Astrocyte (in vitro differentiated cells and primary cell): ENCODE measurements around the gene PAK6.
A peak's percentile ranks its signal among the peaks of the same experiment; 100 is the strongest.

ENCODE experiments used
- CTCF ChIP-seq: IDR thresholded peaks from 2 replicates; pipeline ENCODE4 v1.5.1; 2011; ENCODE audit warnings: low read depth, mild to moderate bottlenecking, inconsistent platforms, low read length, moderate library complexity; ENCODE audit not compliant: insufficient read depth
- EZH2 ChIP-seq: IDR thresholded peaks from 2 replicates; pipeline ENCODE4 v1.6.1; 2012; ENCODE audit warnings: mild to moderate bottlenecking, low read length, inconsistent platforms; ENCODE audit not compliant: insufficient read depth

GRCh38 chr15:40252438-40253166, 13.7 kb downstream of the PAK6 start:
- TF ChIP-seq CTCF (no peak), EZH2 (peak; percentile 95)
